Right lobe of liver (tissue), 6 donors: ENCODE results near the gene UBAP1L. TPM values are rescaled to one million over a fixed set of nuclear protein-coding genes. Genes with fewer than 3 reads are reported as not detected.

Source experiments
- ATAC-seq, 4 donors: fragments of 200-7000 bp; cut with Tn5 transposase; one replicate each; pipeline ENCODE4 v1.9.1; 2020; ENCODE audit warnings: mild to moderate bottlenecking in 4 of 4, moderate library complexity in 4 of 4
- DNase-seq, 3 donors: peaks; one replicate each; pipeline ENCODE4 v3.0.0-alpha.2; 2020
- H3K27ac ChIP-seq, 3 donors: fragments of 200-600 bp; one replicate each; pipeline ENCODE4 v1.8.0; 2022
- H3K27me3 ChIP-seq, 2 donors: fragments of 200-600 bp; one replicate each; pipeline ENCODE4 v1.8.0; 2022
- H3K36me3 ChIP-seq, 4 donors: fragments of 200-600 bp; sonication (generic) in 1 of 4; one replicate each; pipeline versions ENCODE4 v1.5.1 to v1.8.0; 2017 to 2022; ENCODE audit warnings: control low read depth in 1 of 4
- H3K4me1 ChIP-seq, 4 donors: fragments of 200-600 bp; sonication (generic) in 1 of 4; one replicate each; pipeline versions ENCODE4 v1.5.1 to v1.8.0; 2017 to 2022; ENCODE audit warnings: control low read depth in 1 of 4
- H3K4me3 ChIP-seq, 3 donors: fragments of 200-600 bp; one replicate each; pipeline ENCODE4 v1.8.0; 2022
- H3K9me3 ChIP-seq, 4 donors: fragments of 200-600 bp; sonication (generic) in 1 of 4; one replicate each; pipeline versions ENCODE4 v1.5.1 to v1.8.0; 2017 to 2022; ENCODE audit warnings: control low read depth in 1 of 4
- POLR2A ChIP-seq: fragments of 450-650 bp; IDR thresholded peaks from one replicate; pipeline ENCODE4 v1.6.1; 2017; ENCODE audit warnings: antibody characterized with exemption, mild to moderate bottlenecking
- WGBS: methylation state at CpG from one replicate; pipeline ENCODE4 v1.1.6; 2018; ENCODE audit warnings: low coverage, low lambda C conversion rate; ENCODE audit not compliant: insufficient coverage; ENCODE audit errors: missing lambda C conversion rate; 5-methylcytosine and 5-hydroxymethylcytosine counted together
- intact Hi-C, 2 donors: fragments of 100-400 bp; cut with DNase I; formaldehyde crosslinking; loops; one replicate each; pipeline versions ENCODE4 v1.11.2 to v1.14.1; 2022
- total RNA-seq, 6 experiments: library from RNA; depleted of rRNA in 2 of 6; stranded (reverse); fragments of >200 nt in 2 of 6; fragmentation: NEBNext Ultra II Directional in 3 of 6; extraction: Animal tissue kit (Norgen Biotek cat#: 25700) in 3 of 6; gene quantifications; one replicate each; pipeline versions ENCODE4 v1.1.0 to v1.2.4, GENCODE V29; 2016 to 2023
- TF ChIP-seq, protein P1 (sequence below), 4 donors: fragments of 200-600 bp in 3 of 4; fragments of 450-650 bp in 1 of 4; IDR thresholded peaks; one replicate each; pipeline versions ENCODE4 v1.5.1 to v1.8.0; 2016 to 2022; ENCODE audit warnings: antibody characterized with exemption in 4 of 4, mild to moderate bottlenecking in 2 of 4
- donor health status: DM: no; HTN: yes; CAD: no.
- donor health status: DM: no; HTN: no; CAD: no.
- donor health status: DM: no; HTN: no; CAD: no.
- donor health status: DM: no; HTN: yes; CAD: no.
- donor health status: DM: no; HTN: yes; CAD: no.

Gene UBAP1L
- total RNA-seq, 6 experiments from 2014 or later: 1.6 to 5.9 (median 3.0) TPM

DNA sequence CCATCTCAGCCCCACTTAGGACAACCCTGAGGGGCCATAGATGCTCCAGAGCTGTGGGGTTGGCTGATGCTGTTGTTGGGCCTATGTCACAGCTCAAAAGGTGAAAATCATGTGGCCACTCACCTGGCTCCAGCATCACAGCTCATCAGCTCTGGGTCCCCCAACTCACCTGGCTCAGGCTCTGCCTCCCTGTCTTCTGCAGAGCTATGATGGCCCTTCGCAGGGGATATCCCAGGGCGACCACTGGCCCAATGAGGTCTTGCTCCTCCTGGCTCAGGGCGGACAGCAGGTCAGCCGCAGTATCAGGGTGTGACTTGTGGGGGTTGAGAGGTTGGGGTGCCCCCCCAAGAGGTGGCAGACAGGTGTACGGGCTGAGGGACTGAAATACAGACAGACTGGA is 15.7 kb downstream of the UBAP1L start:
- Histone ChIP-seq H3K4me3 (no peak overlapping the region), H3K27me3 (no peaks in the 10 kb centered on the region), H3K9me3 (no peaks in the 10 kb centered on the region), H3K36me3 (peaks cover 0 to 26% (median 11%) of the 10 kb centered on the region in 4 donors), H3K4me1 (peaks cover 0 to 17% (median 7%) of the 10 kb centered on the region in 4 donors), H3K27ac (no peak overlapping the region)
- WGBS: no CpG with 5 or more reads among the region's 5 CpGs
- DNase-seq (no peak), ATAC-seq (no peak)
- TF ChIP-seq, protein P1, sequence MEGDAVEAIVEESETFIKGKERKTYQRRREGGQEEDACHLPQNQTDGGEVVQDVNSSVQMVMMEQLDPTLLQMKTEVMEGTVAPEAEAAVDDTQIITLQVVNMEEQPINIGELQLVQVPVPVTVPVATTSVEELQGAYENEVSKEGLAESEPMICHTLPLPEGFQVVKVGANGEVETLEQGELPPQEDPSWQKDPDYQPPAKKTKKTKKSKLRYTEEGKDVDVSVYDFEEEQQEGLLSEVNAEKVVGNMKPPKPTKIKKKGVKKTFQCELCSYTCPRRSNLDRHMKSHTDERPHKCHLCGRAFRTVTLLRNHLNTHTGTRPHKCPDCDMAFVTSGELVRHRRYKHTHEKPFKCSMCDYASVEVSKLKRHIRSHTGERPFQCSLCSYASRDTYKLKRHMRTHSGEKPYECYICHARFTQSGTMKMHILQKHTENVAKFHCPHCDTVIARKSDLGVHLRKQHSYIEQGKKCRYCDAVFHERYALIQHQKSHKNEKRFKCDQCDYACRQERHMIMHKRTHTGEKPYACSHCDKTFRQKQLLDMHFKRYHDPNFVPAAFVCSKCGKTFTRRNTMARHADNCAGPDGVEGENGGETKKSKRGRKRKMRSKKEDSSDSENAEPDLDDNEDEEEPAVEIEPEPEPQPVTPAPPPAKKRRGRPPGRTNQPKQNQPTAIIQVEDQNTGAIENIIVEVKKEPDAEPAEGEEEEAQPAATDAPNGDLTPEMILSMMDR (IDR thresholded peaks at IDR 0.05): no peak
- TF ChIP-seq POLR2A: no peak
- intact Hi-C loops: loop anchor here in 1 of 2 donors (5.0 kb wide), 1 partner anchor 47 kb away; no protein-coding TSS in a partner anchor

DNA sequence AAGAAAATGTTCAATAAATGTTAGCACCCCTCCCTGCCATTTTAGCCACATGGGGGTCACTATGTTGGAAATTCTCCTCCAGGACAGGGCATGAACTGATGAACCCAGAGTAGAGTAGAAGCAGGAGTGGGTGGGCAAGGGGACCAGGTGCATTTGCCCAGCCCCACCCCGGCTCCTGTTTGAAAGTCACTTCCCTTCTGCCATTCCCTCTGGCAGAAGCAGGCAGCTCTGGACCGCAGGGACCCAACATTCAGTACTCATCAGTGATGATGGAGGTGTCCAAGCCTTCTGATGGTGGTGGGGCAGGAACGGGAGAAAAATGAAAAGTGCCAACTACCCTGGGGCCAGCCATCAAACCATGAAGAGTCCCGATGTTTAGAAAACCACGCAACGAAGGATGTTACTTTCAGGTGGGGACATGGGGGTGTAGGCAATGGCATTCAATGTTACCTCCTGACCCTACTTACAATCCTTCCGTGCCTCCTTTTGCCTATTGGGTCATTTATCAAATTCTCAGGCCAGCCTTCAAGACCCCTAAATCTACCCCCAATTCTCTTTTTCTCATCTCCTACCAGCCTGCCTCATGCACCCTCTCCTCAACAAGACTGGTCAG is 17.2 kb downstream of the UBAP1L start:
- peaks cover 0 to 22% (median 10%) of the 10 kb centered on the region in 4 donors for H3K36me3 ChIP-seq
- 100% methylated on average over 1 of the region's 7 CpGs for WGBS
- TF ChIP-seq, protein P1 (IDR thresholded peaks at IDR 0.05): no peak
- no peak for TF ChIP-seq POLR2A

DNA sequence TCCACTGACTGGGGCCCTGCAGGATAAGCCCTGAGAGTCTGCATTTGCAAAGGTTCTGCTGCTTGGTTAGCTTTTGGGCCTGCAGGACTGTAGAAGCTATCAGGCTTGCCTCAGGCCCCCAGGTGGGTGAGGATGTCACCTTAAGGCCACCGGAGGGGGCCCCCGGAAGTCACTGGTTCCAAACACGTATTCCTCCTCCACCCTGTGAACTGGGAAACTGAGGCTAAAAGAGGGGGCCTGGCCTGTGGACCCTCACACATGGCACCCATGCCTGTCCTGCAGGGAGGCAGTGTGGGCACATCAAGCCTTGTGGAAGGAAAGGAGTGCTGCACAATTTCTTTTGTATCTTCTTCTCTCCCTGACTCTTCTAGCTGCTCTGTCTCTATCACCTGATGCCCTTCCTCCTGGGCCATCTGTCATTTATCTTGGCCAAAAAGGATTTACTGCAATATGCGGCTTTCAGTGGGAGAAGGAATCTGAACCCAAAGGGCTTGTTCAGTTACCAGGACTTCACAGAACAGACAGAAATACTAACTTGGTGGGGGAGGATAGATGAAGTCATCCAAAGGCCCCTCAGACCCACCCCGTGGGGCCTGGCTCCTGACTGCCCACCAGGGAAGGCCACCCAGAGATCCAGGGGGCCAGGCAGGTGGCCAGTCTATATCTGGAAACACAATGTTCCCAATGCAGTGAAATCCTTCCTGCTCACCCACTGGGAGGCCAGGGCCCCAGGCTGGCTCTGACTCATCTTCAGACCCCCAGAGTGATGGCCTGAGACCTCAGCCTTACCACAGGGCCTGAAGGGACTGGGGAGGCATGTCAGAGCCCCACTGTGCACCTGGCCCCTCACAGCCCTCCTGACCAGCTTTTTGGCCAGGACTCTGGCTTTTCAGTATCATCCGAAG is 18.3 kb downstream of the UBAP1L start:
- intact Hi-C loops: loop anchor here in 1 of 2 donors (5.0 kb wide), 1 partner anchor 44 kb away; no protein-coding TSS in a partner anchor
- H3K4me3 ChIP-seq: no peak overlapping the region
- peaks cover 0 to 19% (median 7%) of the 10 kb centered on the region in 4 donors for H3K4me1 ChIP-seq
- peaks cover 0 to 22% (median 10%) of the 10 kb centered on the region in 4 donors for H3K36me3 ChIP-seq
- H3K27me3 ChIP-seq: no peaks in the 10 kb centered on the region
- DNase-seq (peak in 1 of 3 donors; percentile 31), ATAC-seq (no peak)
- TF ChIP-seq, protein P1 (IDR thresholded peaks at IDR 0.05): no peak
- TF ChIP-seq POLR2A: no peak
- WGBS: 100% methylated on average over 1 of the region's 6 CpGs
- H3K27ac ChIP-seq: no peak overlapping the region
- H3K9me3 ChIP-seq: no peaks in the 10 kb centered on the region

More for the DNA sequence above, 17.2 kb downstream of the UBAP1L start:
- intact Hi-C loops: loop anchor here in 1 of 2 donors (5.0 kb wide), 1 partner anchor 45 kb away; no protein-coding TSS in a partner anchor
- DNase-seq: peak in 1 of 3 donors; percentile 37
- no peak for ATAC-seq
- Histone ChIP-seq H3K9me3 (no peaks in the 10 kb centered on the region), H3K4me1 (peaks cover 0 to 19% (median 7%) of the 10 kb centered on the region in 4 donors), H3K27ac (no peak overlapping the region), H3K27me3 (no peaks in the 10 kb centered on the region), H3K4me3 (no peak overlapping the region)

DNA sequence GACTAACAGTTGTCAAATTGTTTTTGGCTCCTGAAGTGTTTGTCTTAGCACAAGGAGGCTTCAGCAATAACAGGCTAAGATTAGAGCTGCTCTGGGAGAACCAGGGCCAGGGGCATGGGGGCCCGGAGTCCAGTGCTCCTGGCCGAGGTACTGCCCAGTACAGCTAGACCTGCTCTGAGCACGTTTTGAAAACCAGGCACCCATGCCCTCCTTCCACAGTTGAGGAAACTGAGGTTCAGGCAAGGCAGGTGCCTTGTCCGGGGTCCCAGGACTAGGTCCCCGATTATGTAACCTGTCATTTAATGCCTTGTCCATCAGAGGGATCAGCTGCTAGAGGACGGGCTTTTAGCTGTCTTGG is 19.3 kb downstream of the UBAP1L start:
- H3K4me3 ChIP-seq: no peak overlapping the region
- intact Hi-C loops: loop anchor here in 1 of 2 donors (5.0 kb wide), 1 partner anchor 43 kb away; no protein-coding TSS in a partner anchor
- peak in 1 of 3 donors; percentile 28 for DNase-seq
- ATAC-seq: no peak
- TF ChIP-seq, protein P1 (IDR thresholded peaks at IDR 0.05): no peak
- no peak for TF ChIP-seq POLR2A
- H3K27ac ChIP-seq: peak overlapping the region in 1 of 3 donors; percentile 71
- peaks cover 0 to 19% (median 7%) of the 10 kb centered on the region in 4 donors for H3K4me1 ChIP-seq
- WGBS: no CpG with 5 or more reads among the region's 6 CpGs
- H3K36me3 ChIP-seq: peaks cover 0 to 22% (median 10%) of the 10 kb centered on the region in 4 donors
- H3K9me3 ChIP-seq: no peaks in the 10 kb centered on the region
- H3K27me3 ChIP-seq: no peaks in the 10 kb centered on the region
